Activated CD4-positive, alpha-beta T cell treated with anti-CD3 and anti-CD28 coated beads for 1 hour (primary cell): ENCODE measurements around the gene ETFDH.
"Not testable (repeated sequence)": the region's sequence is repeated elsewhere in the genome, so short reads cannot be mapped to it uniquely, and the experiment has no call there.

Source experiments
- DNase-seq: peaks from one replicate; pipeline ENCODE4 v3.0.0-alpha.2; 2020

The ETFDH gene

DNA sequence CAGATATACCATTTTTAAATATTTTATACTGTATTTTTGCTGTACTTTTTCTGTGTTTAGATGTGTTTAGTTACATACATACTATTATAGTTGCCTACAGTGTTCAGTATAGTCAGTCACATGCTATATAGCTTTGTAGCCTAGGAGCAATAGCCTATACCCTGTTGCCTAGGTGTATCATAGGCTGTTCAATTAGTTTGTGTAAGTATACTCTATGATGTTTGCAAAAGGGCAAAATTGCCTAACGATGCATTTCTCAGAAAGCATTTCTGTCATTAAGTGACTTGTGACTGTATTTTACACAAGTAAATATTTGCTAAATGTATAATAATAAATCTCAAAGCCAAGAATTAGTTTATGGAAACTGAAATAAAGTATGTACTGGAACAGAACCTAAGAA lies 9.5 kb downstream of the ETFDH start:
- no peak for DNase-seq

DNA sequence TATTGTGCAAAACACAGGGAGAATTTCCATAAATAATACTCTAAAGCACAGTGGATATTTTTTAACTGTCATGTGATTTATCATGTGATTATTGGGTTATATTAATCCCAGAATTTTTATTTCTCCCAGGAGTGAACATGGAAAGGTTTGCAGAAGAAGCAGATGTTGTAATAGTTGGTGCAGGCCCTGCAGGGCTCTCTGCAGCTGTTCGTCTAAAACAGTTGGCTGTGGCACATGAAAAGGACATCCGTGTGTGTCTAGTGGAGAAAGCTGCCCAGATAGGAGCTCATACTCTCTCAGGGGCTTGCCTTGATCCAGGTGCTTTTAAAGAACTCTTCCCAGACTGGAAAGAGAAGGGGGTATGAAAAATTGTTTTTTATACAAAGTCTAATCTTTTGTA lies 10.0 kb downstream of the ETFDH start:
- no peak for DNase-seq

DNA sequence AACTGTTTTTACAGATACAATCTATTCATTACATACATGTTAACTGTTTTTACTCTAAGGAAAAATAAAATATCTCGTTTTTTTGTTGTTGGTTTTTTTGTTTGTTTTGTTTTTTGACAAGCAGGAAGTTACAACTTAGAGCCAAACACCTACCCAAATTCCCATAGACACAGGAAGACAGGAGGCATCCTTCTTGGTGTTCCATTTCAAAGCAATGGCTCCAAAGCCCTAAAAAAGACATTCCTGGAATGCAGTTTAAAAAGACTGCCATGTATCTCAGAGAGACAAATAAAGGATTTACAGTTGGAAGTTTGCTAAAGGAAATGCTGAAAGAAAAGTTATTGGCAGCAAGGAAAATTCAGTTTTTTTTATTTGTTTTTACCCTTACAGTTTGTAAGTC lies 16.7 kb downstream of the ETFDH start:
- no peak for DNase-seq

- no peak for DNase-seq
Observed at GRCh38 chr4:158704274-158704673, 32.2 kb downstream of the ETFDH start.

DNA sequence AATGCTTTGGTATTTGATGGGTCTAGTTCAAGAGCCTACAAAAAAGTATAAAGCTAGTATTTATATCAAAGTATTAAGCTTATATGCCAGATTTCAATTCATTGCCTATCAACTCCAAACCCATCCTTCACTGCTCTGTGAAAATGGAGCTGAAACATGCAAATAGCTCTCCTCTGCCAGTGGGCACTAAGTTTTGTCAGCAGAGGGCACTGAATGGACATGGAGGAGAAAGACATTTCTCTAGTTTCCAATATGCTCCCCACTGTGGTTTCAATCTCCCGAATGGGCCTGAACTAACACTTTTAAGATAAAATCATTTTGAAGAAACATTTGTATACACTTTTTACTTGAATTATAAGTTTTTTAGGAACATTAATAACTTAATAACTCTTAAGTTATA lies 38.7 kb downstream of the ETFDH start:
- DNase-seq: no peak

GRCh38 chr4:158712622-158713021 lies 40.5 kb downstream of the ETFDH start:
- not testable (repeated sequence) for DNase-seq

GRCh38 chr4:158714937-158715336 lies 42.8 kb downstream of the ETFDH start:
- DNase-seq: no peak

DNA sequence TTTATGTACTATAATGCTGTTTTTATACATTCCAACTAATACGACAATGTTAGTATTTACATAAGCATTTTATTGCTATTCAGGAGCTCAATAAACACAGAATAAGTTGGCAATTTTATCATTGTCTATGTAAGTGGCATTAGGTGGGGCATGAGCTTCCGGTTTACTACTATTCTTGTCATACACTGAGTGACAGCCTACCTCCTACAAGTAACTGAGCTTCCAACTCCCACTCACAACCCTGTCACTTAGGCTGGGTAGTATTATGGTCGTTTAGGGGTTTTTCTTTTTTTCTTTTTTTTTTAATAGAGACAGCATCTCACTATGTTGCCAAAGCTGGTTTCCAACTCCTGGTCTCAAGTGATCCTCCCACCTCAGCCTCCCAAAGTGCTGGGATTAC lies 43.7 kb downstream of the ETFDH start:
- no peak for DNase-seq

DNA sequence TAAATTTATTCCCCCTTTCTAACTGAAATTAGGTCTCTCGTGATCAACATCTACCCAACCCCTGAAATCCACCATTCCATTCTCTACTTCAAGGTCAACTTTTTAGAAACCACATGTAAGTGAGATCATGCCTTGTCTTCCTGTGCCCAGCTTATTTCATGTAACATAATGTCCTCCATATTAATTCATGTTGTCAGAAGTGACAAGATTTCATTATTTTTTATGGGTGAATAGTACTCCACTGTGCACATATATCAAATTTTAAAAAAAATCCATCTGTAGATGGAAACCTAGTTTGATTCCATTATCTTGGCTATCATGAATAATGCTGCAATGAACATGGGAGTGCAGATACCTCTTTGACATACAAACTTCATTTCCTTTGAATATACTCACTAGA lies 49.6 kb downstream of the ETFDH start:
- DNase-seq: no peak

GRCh38 chr4:158722291-158722916 lies 50.3 kb downstream of the ETFDH start:
- DNase-seq: no peak

DNA sequence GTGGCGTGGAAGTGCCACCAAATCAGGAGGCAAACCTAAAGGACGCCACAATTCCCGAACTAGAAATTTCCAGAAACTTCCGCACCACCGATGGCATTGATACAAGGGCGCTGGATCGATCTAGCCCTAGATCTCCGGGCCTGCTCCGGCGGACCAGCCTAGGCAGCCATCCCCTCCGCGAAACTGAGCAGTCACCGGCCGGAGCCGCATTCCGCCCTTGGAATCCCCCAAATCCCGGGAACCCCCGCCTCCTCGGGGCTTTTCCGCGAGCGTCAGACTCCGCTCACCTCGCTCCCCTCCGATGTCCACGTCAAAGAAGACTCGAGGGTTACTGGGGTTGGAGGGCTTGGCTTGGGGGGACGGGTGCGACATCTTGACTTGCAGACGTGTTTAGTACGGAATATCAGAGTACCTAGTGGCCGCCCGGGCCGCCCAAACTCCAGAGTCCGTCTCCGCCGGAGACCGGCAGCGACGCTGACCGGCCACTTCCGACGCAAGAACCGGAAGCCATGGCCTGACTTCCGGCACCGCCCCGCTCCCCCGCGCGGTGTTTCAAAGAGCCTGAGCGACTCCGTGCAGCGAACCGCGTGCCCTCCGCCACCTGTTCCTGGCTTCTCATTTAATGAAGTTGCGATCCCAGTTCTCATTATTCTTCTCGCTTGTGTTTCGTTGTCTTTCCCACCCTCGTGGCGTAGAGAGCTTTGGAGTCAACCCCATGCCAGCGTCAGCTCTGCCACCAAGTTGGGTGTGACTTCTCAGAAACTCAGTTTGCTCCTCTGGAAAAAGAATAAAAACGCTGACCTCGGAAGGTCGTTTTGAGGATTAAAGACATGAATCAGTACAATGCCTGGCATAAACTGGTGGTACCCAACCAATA lies 51.1 kb downstream of the ETFDH start, which contains the start of gene PPID:
PPID (minus strand) TSS at position 480 of the 877 bp plus-strand sequence; CDS start at position 372, 108 bp downstream.
- peak; percentile 68 for DNase-seq

DNA sequence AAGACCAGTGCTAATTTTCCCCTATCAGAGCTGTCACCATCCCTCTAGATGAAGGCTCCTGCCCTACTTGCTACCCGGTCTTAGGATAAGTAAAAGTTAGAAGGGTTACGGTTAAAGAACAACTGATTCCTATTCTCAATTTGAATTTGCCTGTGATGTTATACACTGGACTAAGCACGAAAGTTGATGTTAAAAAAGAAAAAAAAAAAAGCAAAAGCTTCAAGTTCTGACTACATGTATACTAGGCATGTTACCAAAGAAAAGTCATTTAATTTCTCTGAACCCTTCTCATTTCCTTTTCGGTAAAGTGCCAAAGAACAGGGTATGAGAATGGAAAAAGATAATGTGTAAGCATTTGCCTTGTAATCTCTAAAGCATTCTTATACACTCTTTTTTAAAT lies 52.5 kb downstream of the ETFDH start:
- DNase-seq: no peak

- no peak for DNase-seq
Observed at GRCh38 chr4:158726633-158727032, 54.5 kb downstream of the ETFDH start.

- DNase-seq: no peak
Observed at GRCh38 chr4:158728236-158728635, 56.1 kb downstream of the ETFDH start.

DNA sequence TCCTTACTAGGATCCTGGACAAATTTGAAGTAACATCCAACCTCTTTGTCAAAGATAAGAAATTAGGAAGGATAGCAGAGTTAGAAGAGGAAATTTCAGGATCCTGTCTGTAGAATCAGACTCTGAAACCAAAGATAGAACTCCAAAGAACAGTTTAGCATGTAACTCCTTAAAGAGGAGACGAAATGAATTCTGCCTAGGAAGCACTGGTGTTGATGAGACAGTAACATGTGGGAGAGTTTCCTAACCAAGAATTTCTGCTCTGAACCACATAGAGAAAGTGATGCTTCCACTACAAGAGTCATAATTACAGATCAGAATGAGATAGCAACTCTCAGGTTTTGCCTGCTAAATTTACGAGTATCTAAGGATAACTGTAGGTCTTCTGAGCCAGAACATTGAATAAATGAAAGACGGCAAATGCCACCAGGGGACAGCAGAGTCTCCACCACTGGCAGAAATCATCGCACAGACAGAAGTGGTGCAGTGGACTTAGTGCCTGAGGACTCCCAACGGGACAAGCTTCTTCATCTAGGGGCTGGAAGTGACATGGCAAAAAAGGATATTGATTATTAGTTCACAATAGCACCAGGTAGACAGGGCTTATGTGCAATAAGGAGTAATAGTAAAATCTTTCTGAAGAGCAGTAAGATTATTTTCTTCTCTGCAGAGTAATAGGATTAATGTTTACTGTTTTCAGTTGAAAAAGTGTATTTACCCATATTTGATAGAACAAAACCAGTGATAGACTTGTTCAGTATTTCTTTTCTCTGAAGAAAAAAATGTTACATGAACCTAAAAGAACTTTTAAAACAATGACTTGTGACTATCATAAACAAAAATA lies 57.8 kb downstream of the ETFDH start:
- DNase-seq: peak; percentile 18

DNA sequence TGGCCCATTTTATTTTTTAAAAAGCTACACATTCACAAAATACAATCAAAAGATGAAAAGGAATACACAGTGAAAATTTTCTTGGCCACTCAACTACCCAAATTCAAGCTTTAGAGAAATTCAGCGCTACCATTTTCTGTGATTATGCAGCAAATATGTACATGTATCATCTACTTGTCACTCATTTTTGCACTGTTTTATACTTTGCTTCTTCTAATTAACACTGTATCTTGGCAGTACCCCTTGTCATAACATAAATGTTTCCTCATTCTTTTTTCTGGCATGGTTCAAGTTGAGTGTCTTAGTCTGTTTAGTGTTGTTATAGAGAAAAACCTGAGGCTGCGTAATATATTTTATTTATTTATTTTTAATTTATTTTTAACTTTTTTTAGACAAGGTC lies 66.8 kb downstream of the ETFDH start:
- DNase-seq: no peak

DNA sequence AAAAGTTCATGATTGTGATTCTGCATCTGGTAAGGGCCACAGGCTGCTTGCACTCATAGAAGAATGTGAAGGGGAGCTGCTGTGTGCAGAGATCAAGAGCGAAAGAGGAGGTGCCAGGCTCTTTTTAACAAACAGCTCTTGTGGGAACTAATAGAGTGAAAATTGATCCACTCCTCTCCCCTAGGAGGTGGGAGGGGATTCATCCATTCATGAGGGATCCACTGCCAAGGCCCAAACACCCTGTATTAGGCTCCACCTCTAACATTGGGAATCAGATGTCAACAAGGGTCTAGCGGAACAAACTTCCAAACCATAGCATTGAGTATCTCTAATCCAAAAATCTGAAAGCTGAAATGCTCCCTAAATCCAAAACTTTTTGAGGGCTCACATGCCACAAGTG lies 67.5 kb downstream of the ETFDH start:
- no peak for DNase-seq

DNA sequence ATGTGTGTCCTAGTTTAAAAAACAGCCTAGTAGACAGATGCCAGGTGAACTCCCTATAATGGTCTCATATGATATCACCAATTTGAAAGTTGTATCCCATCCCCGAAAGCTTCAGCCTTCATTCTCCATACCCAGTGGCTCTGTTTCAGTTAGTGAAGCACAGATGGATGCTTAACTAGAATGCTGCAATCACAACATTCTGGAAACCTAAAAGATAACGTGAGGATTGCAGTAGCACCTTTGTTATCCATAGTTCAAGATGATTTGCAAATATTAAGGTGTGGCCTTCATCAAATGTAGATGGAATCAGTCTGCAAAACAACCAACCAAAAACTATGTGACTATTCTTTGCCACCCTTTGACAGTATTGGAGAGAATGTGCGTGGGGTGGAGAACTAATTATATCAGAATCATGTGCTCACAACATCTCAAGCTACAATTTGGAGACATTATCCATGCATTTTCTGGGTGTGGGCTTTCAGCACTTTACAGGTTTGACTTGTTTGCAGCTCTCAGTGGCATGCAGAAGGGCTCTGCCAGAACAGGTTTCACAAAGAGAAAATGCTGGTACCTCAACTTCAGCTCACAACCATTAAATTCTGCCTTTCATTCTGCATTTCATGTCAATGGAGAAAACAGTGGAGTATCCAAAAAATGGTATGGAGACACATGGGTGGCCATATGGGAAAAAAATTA lies 69.4 kb downstream of the ETFDH start:
- no peak for DNase-seq

- not testable (repeated sequence) for DNase-seq
Observed at GRCh38 chr4:158746537-158746936, 74.4 kb downstream of the ETFDH start.

GRCh38 chr4:158750379-158750778 lies 78.3 kb downstream of the ETFDH start:
- no peak for DNase-seq

- no peak for DNase-seq
Observed at GRCh38 chr4:158754385-158755180, 82.5 kb downstream of the ETFDH start.

DNA sequence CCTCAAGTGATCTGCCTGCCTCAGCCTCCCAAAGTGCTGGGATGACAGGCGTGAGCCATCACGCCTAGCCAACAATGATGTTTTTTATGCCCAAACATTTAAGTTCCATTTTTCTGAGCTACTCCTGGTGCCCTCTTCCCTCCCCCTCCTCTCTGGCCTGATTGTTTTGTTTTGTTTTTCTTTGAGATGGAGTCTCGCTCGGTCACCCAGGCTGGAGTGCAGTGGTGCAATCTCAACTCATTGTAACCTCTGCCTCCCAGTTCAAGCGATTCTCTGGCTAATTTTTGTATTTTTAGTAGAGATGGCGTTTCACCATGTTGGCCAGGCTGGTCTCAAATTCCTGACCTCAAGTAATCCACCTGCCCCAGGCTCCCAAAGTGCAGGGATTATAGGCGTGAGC lies 83.7 kb downstream of the ETFDH start:
- not testable (repeated sequence) for DNase-seq
